SK-N-SH (cell line): Measurements from ENCODE around the gene ZNF689. TPM values are rescaled to one million over a fixed set of nuclear protein-coding genes. Genes with fewer than 3 reads are reported as not detected.

ENCODE experiments used
- CTCF ChIA-PET: fragments of 300-600, 350-600 bp; formaldehyde crosslinking; extraction: SDS; loops from one replicate; lab custom pipeline; 2021; lab: Yijun Ruan, JAX
- POLR2A ChIA-PET: fragments of 350-600 bp; sonication (Branson Sonifier 250); formaldehyde crosslinking; extraction: SDS; loops from one replicate; lab custom pipeline; 2020; ENCODE audit warnings: antibody characterized with exemption, inconsistent platforms; lab: Yijun Ruan, JAX
- DNase-seq: peaks from one replicate; pipeline ENCODE4 v3.0.0; 2012
- H2AFZ ChIP-seq: fragments of 200-600 bp; sonication (generic); 2 replicates; pipeline ENCODE4 v1.8.1; 2016; ENCODE audit warnings: antibody characterized with exemption, mild to moderate bottlenecking, low read depth
- H3F3A ChIP-seq: fragments of 200-600 bp; sonication (generic); replicated peaks from 2 replicates; pipeline ENCODE3; 2016; ENCODE audit warnings: antibody characterized with exemption, mild to moderate bottlenecking; ENCODE audit not compliant: insufficient read depth
- H3K27ac ChIP-seq, 2 experiments: fragments of 200-500 bp in 1 of 2; fragments of 200-600 bp in 1 of 2; sonication (Bioruptor generic) in 1 of 2; sonication (generic), shearing (Covaris generic) in 1 of 2; 2 replicates each; pipeline versions ENCODE4 v1.5.1 to v1.6.1; 2014 to 2016; ENCODE audit warnings: low read depth in 2 of 2, inconsistent platforms in 1 of 2, low read length in 1 of 2, mild to moderate bottlenecking in 1 of 2, mixed read lengths in 1 of 2
- H3K27me3 ChIP-seq: fragments of 200-600 bp; sonication (generic), shearing (Covaris generic); 2 replicates; pipeline ENCODE4 v1.6.1; 2016; ENCODE audit warnings: mixed run types; ENCODE audit not compliant: insufficient read depth
- H3K36me3 ChIP-seq, 2 experiments: fragments of 200-500 bp in 1 of 2; fragments of 200-600 bp in 1 of 2; sonication (Bioruptor generic) in 1 of 2; sonication (generic) in 1 of 2; replicated peaks in 1 of 2; 2 replicates each; pipeline versions ENCODE3 to v1.5.1; 2014 to 2016; ENCODE audit warnings: low read length in 1 of 2, mild to moderate bottlenecking in 1 of 2; ENCODE audit not compliant: insufficient read depth in 2 of 2, control insufficient read depth in 1 of 2
- H3K4me1 ChIP-seq, 2 experiments: fragments of 200-500 bp in 1 of 2; fragments of 200-600 bp in 1 of 2; sonication (Bioruptor generic) in 1 of 2; sonication (generic), shearing (Covaris generic) in 1 of 2; 2 replicates each; pipeline versions ENCODE4 v1.5.1 to v1.6.1; 2014 to 2016; ENCODE audit warnings: low read depth in 1 of 2, low read length in 1 of 2, mixed run types in 1 of 2; ENCODE audit not compliant: insufficient read depth in 2 of 2, control insufficient read depth in 1 of 2
- H3K4me2 ChIP-seq: fragments of 200-600 bp; sonication (generic), shearing (Covaris generic); 2 replicates; pipeline ENCODE4 v1.6.1; 2017; ENCODE audit warnings: mixed run types
- H3K4me3 ChIP-seq, 2 experiments: fragments of 200-500 bp in 1 of 2; fragments of 200-600 bp in 1 of 2; sonication (Bioruptor generic) in 1 of 2; sonication (generic), shearing (Covaris generic) in 1 of 2; 2 replicates each; pipeline versions ENCODE4 v1.5.1 to v1.8.1; 2014 to 2016; ENCODE audit warnings: low read depth in 2 of 2, inconsistent platforms in 1 of 2, low read length in 1 of 2, mild to moderate bottlenecking in 1 of 2, mixed read lengths in 1 of 2, moderate library complexity in 1 of 2
- H3K79me2 ChIP-seq: fragments of 200-600 bp; sonication (generic); 2 replicates; pipeline ENCODE4 v1.8.1; 2017; ENCODE audit warnings: mild to moderate bottlenecking; ENCODE audit not compliant: insufficient read depth
- H3K9ac ChIP-seq: fragments of 200-600 bp; sonication (generic); 2 replicates; pipeline ENCODE4 v1.6.1; 2017; ENCODE audit warnings: mixed run types
- H3K9me2 ChIP-seq: fragments of 200-600 bp; sonication (generic); 2 replicates; pipeline ENCODE4 v1.6.1; 2017; ENCODE audit warnings: mixed run types
- H3K9me3 ChIP-seq: fragments of 200-600 bp; sonication (generic); 2 replicates; pipeline ENCODE4 v1.6.1; 2017; ENCODE audit warnings: mixed run types, mild to moderate bottlenecking, moderate library complexity
- H4K20me1 ChIP-seq: fragments of 200-600 bp; sonication (generic); 2 replicates; pipeline ENCODE4 v1.6.1; 2017; ENCODE audit warnings: mild to moderate bottlenecking, mixed run types; ENCODE audit not compliant: insufficient read depth
- CHD2 ChIP-seq: fragments of 150-350 bp; IDR thresholded peaks from 2 replicates; pipeline ENCODE4 v1.6.1; 2018; ENCODE audit warnings: low read length; ENCODE audit not compliant: partially characterized antibody
- CTCF ChIP-seq: fragments of 200-600 bp; sonication (generic); IDR thresholded peaks from 2 replicates; pipeline ENCODE4 v1.6.1; 2017; ENCODE audit warnings: antibody characterized with exemption, mild to moderate bottlenecking, moderate library complexity
- ELF1 ChIP-seq: IDR thresholded peaks from 2 replicates; pipeline ENCODE4 v1.4.0; 2012
- EP300 ChIP-seq, 2 experiments: IDR thresholded peaks; 2 replicates each; pipeline versions ENCODE4 v1.4.0 to v1.6.1; 2012; ENCODE audit warnings: borderline replicate concordance in 1 of 2, low read depth in 1 of 2, low read length in 1 of 2
- EZH2phosphoT487 ChIP-seq: fragments of 200-600 bp; sonication (generic); IDR thresholded peaks from 2 replicates; pipeline ENCODE4 v1.6.1; 2017; ENCODE audit warnings: low read depth, mixed run types, mild to moderate bottlenecking, antibody characterized with exemption, moderate library complexity, borderline replicate concordance
- FOSL2 ChIP-seq: IDR thresholded peaks from 2 replicates; pipeline ENCODE4 v1.4.0; 2012; ENCODE audit warnings: low read depth, mild to moderate bottlenecking, moderate library complexity, borderline replicate concordance
- FOXJ3 ChIP-seq: sonication (generic); formaldehyde crosslinking; IDR thresholded peaks from 2 replicates; pipeline ENCODE4 v1.5.1; 2020; ENCODE audit warnings: mild to moderate bottlenecking, missing genetic modification reagents
- FOXM1 ChIP-seq: IDR thresholded peaks from 2 replicates; pipeline ENCODE4 v1.4.0; 2012; ENCODE audit warnings: low read depth, mild to moderate bottlenecking
- GATA2 ChIP-seq: sonication (generic); formaldehyde crosslinking; IDR thresholded peaks from 2 replicates; pipeline ENCODE4 v1.5.0; 2020; ENCODE audit warnings: mild to moderate bottlenecking, missing genetic modification reagents
- IRF3 ChIP-seq: fragments of 150-350 bp; IDR thresholded peaks from 2 replicates; pipeline ENCODE4 v1.6.1; 2016; ENCODE audit warnings: mild to moderate bottlenecking, low read depth, low read length
- JUND ChIP-seq: IDR thresholded peaks from 2 replicates; pipeline ENCODE4 v1.4.0; 2012
- MAX ChIP-seq: IDR thresholded peaks from 2 replicates; pipeline ENCODE4 v1.4.0; 2012; ENCODE audit warnings: low read depth
- MEF2A ChIP-seq: IDR thresholded peaks from 2 replicates; pipeline ENCODE4 v1.4.0; 2012; ENCODE audit warnings: low read depth, borderline replicate concordance
- MXI1 ChIP-seq: IDR thresholded peaks from 2 replicates; pipeline ENCODE4 v1.6.1; 2012; ENCODE audit warnings: mild to moderate bottlenecking, low read depth, low read length, improper control_type of control experiment
- NFIC ChIP-seq: IDR thresholded peaks from 2 replicates; pipeline ENCODE4 v1.4.0; 2012; ENCODE audit warnings: borderline replicate concordance
- NRF1 ChIP-seq: IDR thresholded peaks from 2 replicates; pipeline ENCODE4 v1.6.1; 2012; ENCODE audit warnings: low read depth, mild to moderate bottlenecking, low read length
- POLR2AphosphoS5 ChIP-seq: IDR thresholded peaks from 2 replicates; pipeline ENCODE4 v1.6.1; 2012; ENCODE audit warnings: low read depth, low read length
- RAD21 ChIP-seq: IDR thresholded peaks from 2 replicates; pipeline ENCODE4 v1.6.1; 2012; ENCODE audit warnings: mild to moderate bottlenecking, low read length
- REST ChIP-seq: IDR thresholded peaks from 2 replicates; pipeline ENCODE4 v1.6.1; 2012; ENCODE audit warnings: mild to moderate bottlenecking, low read depth, low read length, moderate library complexity
- SIN3A ChIP-seq: IDR thresholded peaks from 2 replicates; pipeline ENCODE4 v1.6.1; 2012; ENCODE audit warnings: low read depth, mild to moderate bottlenecking, low read length, moderate library complexity, borderline replicate concordance
- SMC3 ChIP-seq: IDR thresholded peaks from 2 replicates; pipeline ENCODE4 v1.6.1; 2012; ENCODE audit warnings: low read depth, low read length, improper control_type of control experiment
- TCF12 ChIP-seq: IDR thresholded peaks from 2 replicates; pipeline ENCODE4 v1.4.0; 2012
- TEAD4 ChIP-seq: IDR thresholded peaks from 2 replicates; pipeline ENCODE4 v1.4.0; 2012; ENCODE audit warnings: mild to moderate bottlenecking, borderline replicate concordance; ENCODE audit not compliant: insufficient read depth
- USF1 ChIP-seq: IDR thresholded peaks from 2 replicates; pipeline ENCODE4 v1.4.0; 2012; ENCODE audit warnings: low read depth, borderline replicate concordance
- YY1 ChIP-seq: IDR thresholded peaks from 2 replicates; pipeline ENCODE4 v1.4.0; 2012; ENCODE audit warnings: low read depth, mild to moderate bottlenecking
- WGBS: methylation state at CpG from one replicate; pipeline ENCODE4 v1.1.6; 2017; ENCODE audit warnings: low lambda C conversion rate; 5-methylcytosine and 5-hydroxymethylcytosine counted together
- polyA plus RNA-seq, 3 experiments: library from polyadenylated mRNA; depleted of rRNA; stranded (reverse); fragments of >200 nt; gene quantifications; 2 replicates each; pipeline ENCODE4 v1.2.3, GENCODE V29; 2012

Gene ZNF689
- polyA plus RNA-seq (2012; rRNA removed): 2.9 and 3.4 TPM in 2 replicates
- 2.5 and 3.1 TPM in 2 replicates for polyA plus RNA-seq (2012; cell fraction: cytosol; rRNA removed)
- polyA plus RNA-seq (2012; cell fraction: nucleus; rRNA removed): 3.4 and 4.1 TPM in 2 replicates

- POLR2A ChIA-PET: interaction anchor here (0.6 to 2.9 kb wide), 8 partner anchors 8 to 180 kb away, joined by 3 to 14 read pairs (median 4); partner anchors contain the start of genes DCTPP1, FBRS, PRR14 and ZNF764
- Histone ChIP-seq H3F3A (no peaks in the 10 kb centered on the region), H3K27ac (peak within 1 kb of the TSS; percentile 87), H3K4me3 (peak within 1 kb of the TSS; percentile 64 to 87), H3K4me1 (peaks cover 6% of the 10 kb centered on the region in 2 experiments; a peak in 2 of 4 replicates), H3K9ac (peak within 1 kb of the TSS; percentile 98), H2AFZ (peak within 1 kb of the TSS; percentile 98), H3K36me3 (peaks cover 2 to 25% of the 10 kb centered on the region in 2 experiments), H4K20me1 (no peaks in the 10 kb centered on the region), H3K79me2 (peaks cover 25% of the 10 kb centered on the region), H3K4me2 (peak within 1 kb of the TSS; percentile 94), H3K9me2 (no peaks in the 10 kb centered on the region), H3K9me3 (no peaks in the 10 kb centered on the region), H3K27me3 (no peaks in the 10 kb centered on the region)
- WGBS: 1% methylated on average over 15 of the region's 63 CpGs
- peak; percentile 96 for DNase-seq
- CTCF ChIA-PET: interaction anchor here (0.9 to 2.0 kb wide), 7 partner anchors 12 to 161 kb away, joined by 3 to 7 read pairs (median 4); partner anchors contain the start of genes ZNF688, ZNF764 and ZNF785
- TF ChIP-seq YY1: peak; percentile 99
- no peak; the same call in 1 of the 2 replicates for TF ChIP-seq FOXM1
- no peak for TF ChIP-seq EZH2phosphoT487
- 0 out of 2 replicates have a peak, but pooled peaks have one; percentile 7 for TF ChIP-seq CTCF
- TF ChIP-seq RAD21: no peak
- TF ChIP-seq JUND: no peak
- TF ChIP-seq MEF2A: no peak
- TF ChIP-seq REST: 0 out of 2 replicates have a peak, but pooled peaks have one; percentile 19
- no peak for TF ChIP-seq EP300 (IDR thresholded peaks at IDR 0.05; ENCODE audit: borderline replicate concordance in 1 of 2, low read depth in 1 of 2, low read length in 1 of 2)
- no peak for TF ChIP-seq SMC3
- no peak for TF ChIP-seq TEAD4
- no peak; the same call in 1 of the 2 replicates for TF ChIP-seq GATA2 (CRISPR knock-in tag)
- TF ChIP-seq MXI1: peak; percentile 86
- TF ChIP-seq USF1: no peak
- TF ChIP-seq ELF1: peak; percentile 89
- TF ChIP-seq TCF12: peak; percentile 10; the same call in 1 of the 2 replicates
- TF ChIP-seq CHD2: peak; percentile 96
- TF ChIP-seq FOSL2: no peak
- no peak for TF ChIP-seq NRF1
- TF ChIP-seq IRF3: peak; percentile 99
- no peak; the same call in 1 of the 2 replicates for TF ChIP-seq MAX
- no peak for TF ChIP-seq SIN3A
- TF ChIP-seq NFIC: no peak
- TF ChIP-seq POLR2AphosphoS5: peak; percentile 83
- no peak for TF ChIP-seq FOXJ3 (CRISPR knock-in tag)
These were observed at the start of gene ZNF689 for GRCh38 chr16:30609926-30610839. Gene ZNF689, minus strand, starts transcription at chr16:30610389. Its CDS starts 348 bp downstream, at chr16:30610041.
